NCI-H510A treated with DMSO at 0.1 percent for 48 hours (cell line): Measurements from ENCODE around the gene MRPL22.
"Not testable (repeated sequence)": the region's sequence is repeated elsewhere in the genome, so short reads cannot be mapped to it uniquely, and the experiment has no call there.

ENCODE experiments used
- DNase-seq: peaks from one replicate; lab custom pipeline; 2025; lab: John Stamatoyannopoulos, UW

MRPL22 gene

DNA sequence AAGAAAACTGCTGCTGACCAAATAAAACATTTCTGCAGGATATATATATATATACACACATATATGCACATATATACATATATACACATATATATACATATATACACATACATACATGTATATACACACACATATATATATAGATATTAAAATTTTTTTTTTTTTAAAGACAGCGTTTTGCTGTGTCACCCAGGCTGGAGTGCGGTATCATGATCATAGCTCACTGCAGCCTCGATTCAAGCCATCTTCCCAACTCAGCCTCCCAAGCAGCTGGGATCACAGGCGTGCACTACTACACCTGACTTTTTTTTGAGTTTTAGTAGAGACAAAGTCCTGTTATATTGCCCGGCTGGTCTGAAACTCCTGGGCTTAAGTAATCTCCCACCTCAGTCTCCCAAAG, 2.7 kb downstream of the MRPL22 start:
- no peak for DNase-seq

DNA sequence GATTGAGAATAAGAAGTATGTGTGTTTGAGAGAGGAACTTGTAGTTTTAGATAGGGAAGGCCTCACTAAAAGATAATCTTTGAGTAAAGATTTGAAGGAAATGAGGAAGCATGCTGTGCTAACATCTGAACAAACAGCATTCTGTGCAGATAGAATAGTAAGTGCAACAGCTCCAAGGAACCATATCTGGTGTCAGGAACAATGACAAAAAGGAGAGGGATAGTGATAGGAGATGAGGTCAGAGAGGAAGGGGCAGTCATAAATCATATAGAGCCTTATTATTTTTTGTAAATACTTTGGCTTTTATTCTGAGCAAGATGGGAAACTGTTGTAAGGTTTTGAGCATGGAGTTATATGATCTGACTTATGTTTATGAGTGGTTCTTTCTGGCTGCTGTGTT, 3.8 kb downstream of the MRPL22 start:
- no peak for DNase-seq

DNA sequence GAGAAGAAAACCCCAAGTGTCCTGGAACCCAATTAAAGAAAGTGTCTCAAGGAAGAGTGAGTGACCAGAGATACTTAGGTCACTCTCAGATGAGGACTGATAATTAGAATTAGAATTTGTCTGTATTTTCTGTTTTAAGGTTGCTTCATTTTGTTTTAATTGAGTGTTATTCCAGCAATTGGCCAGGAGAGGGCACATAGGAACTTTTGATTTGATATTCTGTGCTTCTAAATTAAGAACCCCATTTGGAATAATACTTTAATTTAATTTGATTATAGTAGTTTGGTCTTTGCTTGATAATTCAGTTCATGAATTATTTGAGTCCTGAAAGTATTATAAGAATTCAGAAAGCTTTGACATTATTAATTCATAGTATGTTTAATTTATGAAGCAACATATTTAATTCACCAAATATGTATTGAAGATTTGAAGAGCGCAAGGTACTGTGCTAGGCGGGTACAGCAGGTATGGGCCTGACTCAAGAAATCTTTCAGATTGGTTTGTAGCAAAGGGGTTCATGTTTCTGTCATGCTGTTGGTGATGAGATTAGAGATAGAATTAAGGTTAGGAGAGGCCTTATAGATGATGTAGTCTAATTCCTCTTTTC, 4.9 kb downstream of the MRPL22 start:
- DNase-seq: no peak

DNA sequence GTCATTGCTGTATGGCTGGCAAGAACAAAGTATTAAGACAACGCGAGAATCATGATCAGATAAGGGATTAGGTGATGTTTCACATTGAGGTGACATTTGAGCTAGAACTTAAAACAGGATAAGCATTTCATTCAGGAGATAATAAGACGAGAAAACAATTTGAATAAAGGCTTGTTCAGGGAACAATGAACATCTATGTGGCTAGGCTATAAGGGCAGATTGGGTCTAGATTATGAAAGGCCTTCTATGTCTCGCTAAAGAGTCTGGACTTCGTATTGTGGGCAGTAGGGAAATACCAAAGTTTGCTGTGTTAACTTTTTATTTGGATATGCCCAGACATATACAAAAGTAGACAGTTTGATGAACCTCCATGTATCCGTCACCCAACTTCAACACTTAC, 6.9 kb downstream of the MRPL22 start:
- no peak for DNase-seq

DNA sequence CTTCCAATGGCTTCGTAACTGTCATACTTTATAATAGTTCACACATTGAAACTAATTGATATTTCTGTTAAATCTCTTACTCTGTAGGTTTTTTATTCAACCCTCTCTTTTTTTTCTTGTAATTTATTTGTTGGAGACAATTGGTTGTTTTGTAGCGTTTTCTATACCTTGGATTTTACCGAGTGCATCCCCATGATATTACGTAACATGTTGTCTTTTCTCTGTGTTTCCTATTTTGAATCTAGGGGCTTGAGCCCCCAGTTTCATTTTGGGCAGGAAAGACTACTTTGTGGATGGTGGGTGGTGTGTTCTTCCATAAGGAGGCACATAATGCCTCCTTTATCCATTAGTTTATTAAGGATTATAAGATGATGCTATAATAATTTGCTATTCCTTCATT, 7.4 kb downstream of the MRPL22 start:
- no peak for DNase-seq

DNA sequence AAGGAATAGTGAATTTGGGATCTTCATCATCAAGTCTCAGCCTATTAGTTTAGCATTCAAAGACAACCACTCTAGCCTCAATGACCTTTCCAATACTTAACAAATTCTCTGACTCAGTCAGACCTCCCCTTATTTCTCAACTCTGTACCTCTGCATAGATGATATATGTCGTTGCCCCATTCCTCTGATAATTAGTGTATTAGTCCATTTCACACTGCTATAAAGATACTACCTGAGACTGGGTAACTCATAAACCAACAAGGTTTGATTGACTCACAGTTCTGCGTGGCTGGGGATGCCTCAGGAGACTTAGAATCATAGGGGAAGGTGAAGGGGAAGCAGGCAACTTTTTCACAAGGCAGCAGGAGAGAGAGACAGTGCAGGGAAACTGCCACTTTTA, 8.9 kb downstream of the MRPL22 start:
- DNase-seq: no peak

DNA sequence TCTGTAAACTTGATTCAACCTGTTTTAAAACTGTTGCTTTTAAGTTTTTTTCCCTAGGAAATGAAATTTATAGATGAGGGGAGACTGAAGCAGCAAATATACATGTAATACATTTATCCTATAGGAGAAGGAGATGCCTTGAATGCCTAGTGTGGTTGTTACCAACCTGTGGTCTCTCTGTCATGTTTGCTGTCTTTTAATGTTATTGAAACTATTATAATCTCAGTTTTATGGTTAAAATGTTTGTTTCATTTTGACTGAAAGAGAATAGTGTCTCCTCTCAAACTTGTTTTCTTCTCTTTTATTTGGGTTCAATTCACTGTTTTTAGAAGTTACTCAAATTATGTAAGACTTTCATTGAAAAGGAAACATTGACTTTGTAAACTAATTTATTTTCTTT, 15.8 kb downstream of the MRPL22 start:
- DNase-seq: no peak

DNA sequence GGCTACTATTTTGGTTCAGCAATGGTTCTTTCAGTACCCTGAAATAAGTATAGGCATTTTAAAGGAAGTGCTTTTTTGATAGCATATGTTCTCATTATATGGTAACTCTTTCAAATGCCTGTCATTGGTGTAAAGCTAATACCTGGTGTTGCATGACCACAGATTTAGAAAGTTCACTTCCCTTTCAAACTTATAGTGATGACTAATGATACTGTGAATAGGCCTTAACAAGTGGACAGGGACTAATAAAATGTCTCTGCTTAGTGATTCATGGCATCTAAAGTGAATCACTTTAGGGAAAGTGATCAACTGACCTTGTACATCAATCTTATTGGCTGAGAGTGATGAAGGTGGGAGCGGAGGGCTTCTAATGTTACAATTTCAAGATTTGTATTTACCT, 21.6 kb downstream of the MRPL22 start:
- DNase-seq: no peak

DNA sequence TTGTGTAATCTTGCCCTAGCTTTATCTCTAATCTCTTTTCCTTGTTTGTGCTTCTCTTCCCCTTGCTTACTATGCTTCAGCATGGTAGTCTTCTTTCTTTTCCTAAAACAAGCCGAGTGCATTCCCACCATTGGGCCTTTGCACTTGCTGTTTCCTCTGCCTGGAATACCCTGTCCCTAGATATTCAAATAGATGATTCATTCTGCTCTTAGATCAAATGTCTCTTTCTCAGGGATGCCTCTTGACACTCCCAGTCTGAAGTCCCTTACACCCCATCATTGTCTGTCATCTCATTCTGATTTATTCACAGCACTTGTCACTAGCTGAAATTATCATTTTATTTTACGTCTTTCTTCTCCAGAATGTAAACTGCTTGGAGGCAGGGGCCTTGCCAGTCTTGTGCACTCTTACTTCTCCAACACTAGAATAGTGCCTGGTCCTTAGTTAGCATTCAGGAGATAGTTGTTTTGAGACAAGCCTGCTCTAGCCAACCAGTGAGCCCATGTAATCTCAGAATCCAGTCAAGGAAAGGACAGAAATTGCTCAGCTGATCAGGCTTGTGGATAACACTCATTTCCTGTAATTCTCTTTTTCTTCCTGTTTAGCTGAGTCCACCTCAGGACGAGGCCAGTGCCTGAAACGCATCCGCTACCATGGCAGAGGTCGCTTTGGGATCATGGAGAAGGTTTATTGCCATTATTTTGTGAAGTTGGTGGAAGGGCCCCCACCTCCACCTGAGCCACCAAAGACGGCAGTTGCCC, 25.4 kb downstream of the MRPL22 start:
- no peak for DNase-seq

DNA sequence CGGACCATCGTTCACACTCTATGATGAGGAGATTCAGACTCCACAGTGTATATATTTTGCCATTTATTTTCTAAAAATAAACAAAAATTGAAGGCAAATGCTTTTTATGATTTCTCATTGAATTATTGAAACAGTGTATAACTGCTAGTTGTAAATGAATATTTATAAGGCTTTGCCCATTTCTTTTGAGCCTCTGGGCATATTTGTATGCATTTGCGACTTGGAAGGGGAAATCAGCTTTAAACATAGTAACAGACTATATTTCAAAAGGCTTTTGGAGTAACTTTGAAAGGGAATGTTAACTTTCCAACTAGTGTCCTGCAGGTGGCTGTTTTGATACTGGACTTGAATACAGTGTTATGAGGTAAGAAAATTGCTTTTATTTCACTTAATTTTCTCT, 26.0 kb downstream of the MRPL22 start:
- no peak for DNase-seq

DNA sequence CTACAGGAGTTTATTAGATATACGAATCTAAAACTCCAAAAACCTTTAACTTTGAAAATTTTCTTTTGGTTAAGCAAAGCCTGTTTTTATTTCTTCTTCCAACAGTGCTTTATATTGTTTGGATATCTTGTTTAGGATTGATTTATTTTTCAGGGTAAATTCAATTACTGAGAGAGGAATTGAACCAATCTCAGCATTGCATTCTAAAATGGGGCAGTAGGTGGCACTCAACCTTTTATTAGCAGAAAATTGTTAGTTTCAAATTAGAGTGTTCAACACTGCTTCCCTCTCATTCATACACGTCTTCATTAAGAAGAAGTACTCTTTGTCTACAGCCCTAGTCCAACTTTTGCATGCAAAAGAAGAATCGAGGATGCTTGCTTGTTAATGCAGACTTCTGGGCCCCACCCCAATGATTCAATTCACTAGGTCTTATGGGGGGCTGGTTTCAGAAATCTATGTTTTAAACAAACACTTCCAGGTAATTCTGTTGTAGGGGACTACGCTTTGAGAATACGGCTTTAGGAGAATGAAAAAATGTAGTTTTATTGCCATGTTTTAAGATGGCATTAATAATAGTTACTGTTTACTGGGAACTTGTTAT, 26.6 kb downstream of the MRPL22 start:
- DNase-seq: no peak

DNA sequence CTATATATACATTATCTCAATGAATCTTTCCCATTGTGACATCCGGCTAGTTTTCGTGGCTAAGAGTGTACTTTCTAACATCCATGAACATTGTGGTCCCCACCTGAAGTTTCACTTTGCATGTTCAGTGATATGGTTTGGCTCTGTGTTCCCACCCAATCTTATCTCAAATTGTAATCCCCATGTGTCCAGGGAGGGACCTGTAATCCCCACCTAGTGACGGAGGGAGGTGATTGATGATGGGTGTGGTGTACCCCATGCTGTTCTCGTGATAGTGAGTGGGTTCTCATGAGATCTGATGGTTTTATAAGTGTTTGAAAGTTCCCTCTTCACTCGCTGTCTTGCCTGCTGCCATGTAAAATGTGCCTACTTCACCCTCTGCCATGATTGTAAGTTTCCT, 28.1 kb downstream of the MRPL22 start:
- DNase-seq: no peak

DNA sequence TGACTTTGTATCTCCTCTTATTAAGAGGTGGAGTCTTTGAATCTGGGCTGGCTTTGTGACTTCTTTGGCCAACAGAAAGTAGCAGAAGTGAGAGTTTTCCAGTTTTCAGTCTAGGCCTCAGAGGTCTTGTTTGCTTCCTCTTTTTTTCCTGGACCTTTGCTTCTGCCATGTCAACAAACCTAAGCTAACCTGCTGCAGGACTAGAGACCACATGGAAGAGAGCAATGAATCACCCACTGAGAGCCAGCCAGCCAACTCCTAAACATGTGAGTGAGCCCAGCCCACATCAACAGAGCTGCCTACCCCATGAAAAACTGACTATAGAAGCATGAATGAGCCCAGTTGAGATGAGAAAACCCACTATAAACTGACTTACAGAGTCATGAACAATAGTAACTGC, 29.9 kb downstream of the MRPL22 start:
- DNase-seq: no peak

DNA sequence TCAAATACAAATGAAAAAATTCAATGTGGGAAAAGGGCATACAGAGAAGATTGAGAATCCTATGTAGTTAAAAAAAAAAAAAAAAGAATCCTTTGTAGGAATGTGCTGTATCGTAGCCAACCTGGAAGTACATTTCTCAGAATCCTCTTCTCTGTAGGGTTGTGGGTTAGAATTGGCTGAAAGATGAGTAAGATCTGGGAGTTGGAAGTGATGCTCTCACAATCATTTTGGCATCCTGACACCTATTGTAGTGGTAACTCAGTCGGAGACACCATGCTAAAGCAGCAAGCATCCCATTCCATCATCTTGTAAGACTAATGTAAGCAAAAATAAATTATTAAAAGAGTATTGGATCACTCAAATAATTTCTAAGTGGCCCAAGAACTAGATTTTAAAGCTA, 30.6 kb downstream of the MRPL22 start:
- no peak for DNase-seq

DNA sequence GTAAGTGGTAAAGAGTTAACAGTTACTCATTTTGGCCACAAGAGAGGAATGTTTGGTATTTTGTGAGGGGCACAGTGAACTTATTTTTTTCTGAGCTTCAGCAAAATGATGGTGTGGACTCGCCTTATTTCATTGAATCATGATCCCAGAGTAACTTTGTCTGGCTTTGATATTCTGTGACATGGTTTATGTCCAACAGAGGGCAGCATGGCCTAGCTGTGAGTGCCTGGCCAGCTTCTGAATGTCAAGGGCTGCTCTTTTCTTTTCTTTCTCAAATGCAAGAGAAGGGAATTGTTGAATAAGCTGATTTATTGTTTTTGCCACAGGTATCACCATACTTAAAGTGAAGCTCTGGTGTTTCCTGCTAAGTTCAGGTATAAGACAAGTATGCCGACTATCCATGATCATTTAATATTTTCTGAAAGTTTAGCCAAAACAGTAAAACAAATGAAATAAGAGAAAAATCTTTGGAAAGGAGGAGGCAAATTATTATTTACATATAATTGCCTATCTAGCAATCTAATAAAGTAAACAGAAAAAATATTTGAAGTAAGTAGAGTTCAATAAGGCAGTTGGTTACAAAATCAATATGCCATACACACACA, 31.7 kb downstream of the MRPL22 start:
- DNase-seq: peak; percentile 18

DNA sequence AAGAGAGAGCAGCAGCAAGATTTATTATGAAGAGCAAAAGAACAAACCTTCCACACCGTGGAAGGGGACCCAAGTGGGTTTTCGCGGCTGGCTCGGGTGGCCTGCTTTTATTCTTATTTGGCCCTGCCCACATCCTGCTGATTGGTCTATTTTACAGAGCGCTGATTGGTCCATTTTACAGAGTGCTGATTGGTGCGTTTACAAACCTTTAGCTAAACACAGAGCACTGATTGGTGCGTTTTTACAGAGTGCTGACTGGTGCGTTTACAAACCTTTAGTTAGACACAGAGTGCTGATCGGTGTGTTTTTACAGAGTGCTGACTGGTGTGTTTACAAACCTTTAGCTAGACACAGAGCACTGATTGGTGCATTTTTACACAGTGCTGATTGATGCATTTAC, 35.2 kb downstream of the MRPL22 start:
- not testable (repeated sequence) for DNase-seq

DNA sequence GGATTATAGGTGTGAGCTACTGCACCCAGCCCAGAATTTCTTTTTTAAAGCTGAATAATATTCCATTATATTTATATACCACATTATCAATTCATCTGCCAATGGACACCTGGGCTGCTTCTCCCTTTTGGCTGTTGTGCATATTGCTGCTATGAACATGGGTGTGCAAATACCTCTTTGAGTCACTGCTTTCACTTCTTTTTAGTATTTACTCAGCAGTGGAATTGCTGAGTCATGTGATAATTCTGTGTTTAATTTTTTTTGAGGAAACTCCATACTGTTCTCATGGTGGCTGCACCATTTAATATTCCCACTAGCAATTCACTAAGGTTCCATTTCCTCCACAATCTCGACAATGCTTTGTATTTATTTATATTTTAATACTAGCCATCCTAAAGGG, 36.5 kb downstream of the MRPL22 start:
- no peak for DNase-seq

DNA sequence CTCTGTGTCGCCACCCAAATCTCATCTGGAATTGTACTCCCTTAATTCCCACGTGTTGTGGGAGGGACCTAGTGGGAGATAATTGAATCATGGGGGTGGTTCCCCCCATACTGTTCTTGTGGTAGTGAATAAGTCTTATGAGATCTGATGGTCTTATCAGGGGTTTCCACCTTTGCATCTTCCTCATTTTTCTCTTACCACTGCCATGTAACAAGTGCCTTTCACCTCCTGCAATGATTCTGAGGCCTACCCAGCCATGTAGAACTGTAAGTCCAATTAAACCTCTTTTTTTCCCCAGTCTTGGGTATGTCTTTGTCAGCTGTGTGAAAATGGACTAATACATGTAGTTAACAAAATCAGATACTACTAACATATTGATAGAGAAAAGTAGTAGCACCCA, 37.4 kb downstream of the MRPL22 start:
- not testable (repeated sequence) for DNase-seq

DNA sequence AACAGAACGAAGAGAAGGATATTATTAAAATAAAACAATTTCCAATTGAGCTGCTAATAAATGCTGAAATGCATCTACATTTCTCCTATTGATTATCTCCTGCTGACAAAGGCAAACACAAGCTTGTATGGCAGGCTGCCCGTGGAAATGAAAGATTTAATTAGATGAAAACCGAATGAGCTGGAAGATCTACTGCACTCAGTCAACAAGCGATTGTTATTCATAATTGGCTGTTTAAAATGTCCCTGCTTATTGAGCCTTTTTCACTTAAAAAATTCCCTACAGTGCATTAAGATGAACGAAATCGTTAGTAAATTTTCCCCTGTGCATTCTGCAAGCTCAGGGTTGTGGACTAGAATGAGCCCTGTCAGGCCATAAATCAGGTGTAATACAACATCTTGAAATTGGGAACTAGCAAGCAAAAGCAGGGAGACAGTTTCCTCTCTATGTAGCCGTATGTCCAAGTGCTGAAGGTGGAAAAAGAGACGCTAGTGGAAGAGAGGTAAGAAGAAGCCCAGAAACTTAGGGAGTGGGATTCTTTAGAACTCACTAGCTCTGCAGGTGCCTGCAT, 44.2 kb downstream of the MRPL22 start:
- no peak for DNase-seq

DNA sequence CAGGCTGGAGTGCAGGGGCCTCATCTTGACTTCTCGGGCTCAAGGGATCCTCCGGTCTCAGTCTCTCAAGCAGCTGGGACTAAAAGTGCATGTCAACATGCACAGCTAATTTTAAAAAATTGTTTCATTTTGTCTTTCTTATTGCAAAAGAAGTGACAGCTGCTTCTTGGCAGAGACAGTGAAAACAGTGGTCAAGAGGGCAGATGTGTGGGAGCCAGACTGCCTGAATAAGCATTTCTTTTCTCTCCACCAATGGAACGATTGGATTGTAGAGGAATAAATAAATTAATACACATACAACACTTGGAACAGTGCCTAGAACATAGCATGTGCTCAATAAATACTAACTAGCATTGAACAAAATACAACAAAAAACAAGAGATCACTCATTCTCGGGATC, 45.3 kb downstream of the MRPL22 start:
- no peak for DNase-seq

DNA sequence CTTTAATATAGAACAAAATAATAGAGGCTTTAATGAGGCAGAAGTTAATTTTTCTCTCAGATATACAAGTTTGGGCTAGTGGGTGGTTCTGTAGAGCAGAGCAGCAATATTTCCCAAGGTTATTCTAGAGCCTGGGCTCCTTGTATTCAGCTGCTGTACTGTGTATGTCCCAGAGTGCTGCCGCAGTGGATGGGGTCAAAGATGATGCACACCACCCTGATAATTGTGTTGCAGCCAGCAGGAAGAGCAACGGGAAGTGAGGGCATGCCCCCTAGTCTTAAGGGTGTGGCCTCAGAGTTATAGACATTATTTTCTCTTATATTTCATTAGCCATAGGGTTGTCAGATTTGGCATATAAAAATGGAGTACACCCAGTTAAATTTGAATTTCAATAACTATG, 48.8 kb downstream of the MRPL22 start:
- DNase-seq: no peak

DNA sequence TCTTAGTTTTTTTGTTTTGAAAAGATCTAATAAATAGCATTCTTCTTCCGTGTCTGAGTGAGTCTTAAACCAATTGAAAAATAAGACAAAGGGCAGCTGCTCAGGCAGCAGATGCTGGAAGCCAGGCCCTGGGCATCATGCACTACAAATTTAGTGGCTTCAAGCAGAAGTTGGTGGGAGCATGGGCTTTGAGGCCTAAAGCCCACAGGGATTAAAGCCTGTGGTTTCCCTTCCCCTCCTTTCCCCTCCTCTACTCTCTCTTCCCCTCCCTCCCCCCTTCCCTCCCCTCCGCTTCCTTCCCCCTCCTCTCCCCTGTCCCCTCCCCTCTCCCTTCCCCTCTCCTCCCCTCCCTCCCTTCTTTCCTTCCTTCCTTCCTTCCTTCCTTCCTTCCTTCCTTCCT, 52.6 kb downstream of the MRPL22 start:
- no peak for DNase-seq

DNA sequence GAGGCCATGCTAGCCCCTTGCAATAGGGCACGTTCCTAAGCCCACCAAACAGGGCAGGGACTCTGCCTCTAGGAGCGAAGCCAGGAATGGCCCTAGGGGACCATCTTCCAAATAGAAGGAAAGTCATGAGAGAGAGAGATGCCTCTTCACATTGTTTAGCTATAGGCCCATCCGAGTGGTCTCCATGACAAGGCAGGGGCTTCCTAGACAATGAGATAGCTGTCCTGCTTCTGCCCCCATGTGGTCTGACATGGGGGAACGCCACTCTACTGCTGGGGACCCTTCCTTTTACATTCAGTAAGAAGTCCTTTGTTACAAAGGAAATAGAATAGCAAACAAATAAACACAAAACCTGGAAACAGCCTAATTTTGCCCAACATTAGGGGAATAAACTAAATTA, 54.8 kb downstream of the MRPL22 start:
- DNase-seq: no peak
